Central memory CD8-positive, alpha-beta T cell (primary cell): Measurements from ENCODE around the gene FBXW2.
A peak's percentile ranks its signal among the peaks of the same experiment; 100 is the strongest.
"Not testable (repeated sequence)": the region's sequence is repeated elsewhere in the genome, so short reads cannot be mapped to it uniquely, and the experiment has no call there.

ENCODE experiments used
- ATAC-seq: fragments of 150-1000 bp; cut with Tn5 transposase; replicated peaks from 2 replicates; pipeline ENCODE4 v1.10.0; 2022; ENCODE audit warnings: mild to moderate bottlenecking, moderate FRiP score, moderate number of reproducible peaks; ENCODE audit not compliant: poor library complexity, severe bottlenecking; ENCODE audit errors: extremely low read depth
- DNase-seq, 2 donors: peaks; one replicate each; pipeline ENCODE4 v3.0.0; 2021; ENCODE audit warnings: low spot score in 2 of 2
- H3K27ac Mint-ChIP-seq: one replicate; pipeline ENCODE4 v1.8.0; 2022; ENCODE audit warnings: low read depth, mild to moderate bottlenecking, moderate library complexity, mixed read lengths
- H3K27me3 Mint-ChIP-seq: one replicate; pipeline ENCODE4 v1.8.0; 2022; ENCODE audit warnings: mixed read lengths
- H3K36me3 Mint-ChIP-seq: one replicate; pipeline ENCODE4 v1.8.0; 2022; ENCODE audit warnings: mild to moderate bottlenecking, moderate library complexity, mixed read lengths; ENCODE audit not compliant: insufficient read depth
- H3K4me1 Mint-ChIP-seq: one replicate; pipeline ENCODE4 v1.8.0; 2022; ENCODE audit warnings: mixed read lengths
- H3K4me3 Mint-ChIP-seq: one replicate; pipeline ENCODE4 v1.8.0; 2022; ENCODE audit warnings: mild to moderate bottlenecking, moderate library complexity, mixed read lengths
- H3K9me3 Mint-ChIP-seq: one replicate; pipeline ENCODE4 v1.8.0; 2022; ENCODE audit warnings: mixed read lengths

The FBXW2 gene

DNA sequence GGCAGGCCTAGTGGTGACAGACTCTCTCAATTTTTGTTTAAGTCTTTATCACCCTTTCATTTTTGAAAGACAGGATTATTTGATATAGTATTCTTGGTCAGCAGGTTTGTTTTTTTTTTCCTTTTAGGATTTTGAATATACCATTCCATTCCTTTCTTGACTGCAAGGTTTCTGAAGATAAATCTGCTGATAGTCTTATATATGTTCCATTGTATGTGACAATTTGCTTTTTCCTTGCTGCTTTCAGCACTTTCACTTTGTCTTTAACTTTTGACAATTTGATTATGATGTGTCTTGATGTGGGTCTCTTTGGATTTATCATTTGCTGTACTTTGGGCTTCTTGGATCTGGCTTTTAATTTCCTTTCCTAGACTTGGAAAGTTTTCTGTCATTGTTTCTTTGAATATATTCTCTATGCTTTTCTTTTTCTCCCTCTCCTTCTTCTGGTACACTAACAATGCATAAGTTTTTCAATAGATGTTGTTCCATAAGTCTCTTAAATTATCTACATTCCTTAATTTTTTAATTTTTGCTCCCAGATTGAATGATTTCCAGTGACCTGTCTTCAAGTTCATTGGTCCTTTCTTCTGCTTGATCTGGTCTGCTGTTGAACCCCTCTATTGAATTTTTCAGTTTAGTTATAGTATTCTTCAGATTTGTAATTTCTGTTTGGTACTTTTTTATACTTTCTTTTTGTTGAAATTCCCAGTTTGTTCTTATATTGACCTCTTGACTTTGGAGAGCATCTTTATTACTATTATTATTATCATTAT lies 14.6 kb upstream of the FBXW2 start:
- no peaks in the 10 kb centered on the region for H3K27me3 Mint-ChIP-seq
- no peaks in the 10 kb centered on the region for H3K4me1 Mint-ChIP-seq
- no peak for DNase-seq
- H3K27ac Mint-ChIP-seq, result no peak overlapping the region
- no peak overlapping the region for H3K4me3 Mint-ChIP-seq
- H3K9me3 Mint-ChIP-seq, result peaks cover 18% of the 10 kb centered on the region
- no peaks in the 10 kb centered on the region for H3K36me3 Mint-ChIP-seq
- ATAC-seq, result no peak

DNA sequence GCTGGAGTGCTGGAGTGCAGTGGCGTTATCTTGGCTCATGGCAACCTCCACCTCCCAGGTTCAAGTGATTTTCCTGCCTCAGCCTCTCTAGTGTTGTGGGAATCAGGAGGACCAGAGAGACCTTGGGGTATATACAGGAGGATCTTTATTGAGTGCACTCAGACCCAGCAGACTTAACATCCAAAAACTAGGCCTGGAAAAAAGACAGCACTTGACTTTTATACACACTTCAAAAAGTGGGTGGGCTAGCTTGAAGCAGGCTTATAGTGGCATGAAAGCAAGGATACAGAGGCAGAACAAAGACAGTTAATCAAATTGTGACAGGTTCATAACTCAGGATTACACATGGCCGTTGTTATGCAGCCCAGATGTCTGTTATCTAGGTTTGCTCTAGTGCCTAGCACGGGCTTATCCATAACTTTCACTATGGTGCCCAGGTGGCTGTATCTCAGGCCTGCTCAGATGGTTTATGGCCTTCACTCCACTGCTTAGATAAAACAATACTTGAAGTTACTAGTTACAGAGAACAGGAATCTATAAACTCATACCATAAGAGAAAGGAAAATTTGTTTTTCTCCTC lies 11.7 kb upstream of the FBXW2 start:
- DNase-seq, H3K27me3 Mint-ChIP-seq, H3K4me1 Mint-ChIP-seq, H3K36me3 Mint-ChIP-seq, H3K27ac Mint-ChIP-seq, H3K4me3 Mint-ChIP-seq, ATAC-seq: not testable (repeated sequence)
- H3K9me3 Mint-ChIP-seq, result peaks cover 18% of the 10 kb centered on the region

DNA sequence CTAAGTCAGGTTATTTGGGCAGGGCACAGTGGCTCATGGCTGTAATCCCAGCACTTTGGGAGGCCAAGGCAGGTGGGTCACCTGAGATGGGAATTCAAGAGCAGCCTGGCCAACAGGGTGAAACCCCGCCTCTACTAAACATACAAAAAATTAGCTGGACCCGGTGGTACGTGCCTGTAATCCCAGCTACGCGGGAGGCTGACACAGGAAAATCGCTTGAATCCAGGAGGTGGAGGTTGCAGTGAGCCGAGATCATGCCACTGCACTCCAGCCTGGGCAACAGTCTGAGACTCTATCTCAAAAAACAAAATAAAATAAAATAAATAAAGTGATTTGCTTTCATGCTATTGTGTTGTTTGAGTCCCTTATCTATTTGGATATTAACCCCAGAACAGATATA lies 8.2 kb upstream of the FBXW2 start:
- H3K9me3 Mint-ChIP-seq, result peaks cover 6% of the 10 kb centered on the region
- DNase-seq (no peak), ATAC-seq (no peak)
- no peaks in the 10 kb centered on the region for H3K4me1 Mint-ChIP-seq
- no peaks in the 10 kb centered on the region for H3K36me3 Mint-ChIP-seq
- H3K4me3 Mint-ChIP-seq, result no peak overlapping the region
- no peaks in the 10 kb centered on the region for H3K27me3 Mint-ChIP-seq
- no peak overlapping the region for H3K27ac Mint-ChIP-seq

DNA sequence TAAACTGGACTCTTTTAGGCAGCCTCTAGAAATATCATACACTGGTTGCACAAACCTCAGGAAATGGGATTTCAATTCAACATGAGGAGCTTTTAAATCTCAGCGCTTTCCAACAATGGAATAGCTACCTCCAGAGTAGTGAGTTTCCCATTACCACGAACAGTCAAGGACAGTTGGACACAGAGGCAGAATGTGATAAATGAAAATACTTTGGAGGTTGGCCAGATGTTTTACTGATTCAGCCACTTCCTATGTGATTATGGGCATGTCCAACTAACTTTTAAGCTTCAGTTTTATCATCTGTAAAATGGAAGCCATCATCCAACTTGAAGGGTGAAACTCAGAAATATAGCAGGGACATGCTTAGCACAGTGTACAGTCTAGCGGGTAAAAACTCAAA lies 2.1 kb downstream of the FBXW2 start:
- H3K4me3 Mint-ChIP-seq, result peak overlapping the region; percentile 19
- H3K4me1 Mint-ChIP-seq, result peaks cover 59% of the 10 kb centered on the region
- H3K27me3 Mint-ChIP-seq, result no peaks in the 10 kb centered on the region
- no peak for DNase-seq
- H3K27ac Mint-ChIP-seq, result peak overlapping the region; percentile 74
- H3K9me3 Mint-ChIP-seq, result no peaks in the 10 kb centered on the region
- ATAC-seq, result no peak
- H3K36me3 Mint-ChIP-seq, result peaks cover 44% of the 10 kb centered on the region

DNA sequence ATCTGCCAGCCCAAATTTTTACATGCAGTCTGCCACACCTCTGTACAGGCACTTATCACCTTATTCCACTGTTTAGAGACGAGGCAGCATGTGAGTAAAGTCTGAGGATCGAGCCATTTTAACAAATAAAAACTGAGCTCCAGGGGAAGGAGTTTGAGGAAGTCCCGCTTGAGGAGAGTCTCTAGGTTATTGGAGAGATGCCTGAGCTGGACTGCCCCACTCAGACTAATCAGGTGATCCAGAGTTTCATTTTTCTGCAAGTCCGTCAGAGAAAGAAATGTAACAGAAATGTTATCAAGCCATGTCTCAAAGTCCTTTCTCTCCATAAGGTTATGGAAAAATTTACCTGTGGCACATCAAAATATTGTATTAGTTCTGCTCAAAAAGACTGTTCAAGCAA lies 5.3 kb downstream of the FBXW2 start:
- Mint-ChIP-seq H3K27me3 (no peaks in the 10 kb centered on the region), H3K27ac (peak overlapping the region; percentile 44), H3K4me1 (peaks cover 68% of the 10 kb centered on the region), H3K9me3 (no peaks in the 10 kb centered on the region), H3K4me3 (no peak overlapping the region), H3K36me3 (peaks cover 57% of the 10 kb centered on the region)
- ATAC-seq (no peak), DNase-seq (no peak)

DNA sequence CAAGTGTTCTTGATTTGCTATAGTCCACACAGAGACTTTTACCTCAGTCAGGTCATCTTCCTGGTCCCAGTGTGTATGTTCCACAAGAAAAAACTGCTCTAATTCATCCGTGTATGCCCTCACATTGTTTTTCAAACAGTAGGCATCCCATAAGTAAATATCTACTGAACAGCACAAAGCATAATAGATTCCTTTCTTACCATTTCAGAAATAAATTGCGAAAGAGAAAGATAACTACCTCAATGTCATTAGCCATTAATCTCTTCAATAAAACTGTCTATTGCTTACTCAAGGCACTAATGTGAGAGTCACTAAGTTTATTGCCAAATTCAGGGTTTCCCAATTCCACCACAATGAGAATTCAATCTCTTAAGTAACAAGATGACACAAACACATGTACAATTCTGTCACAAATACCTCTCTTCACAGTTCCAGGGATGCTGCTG lies 9.6 kb downstream of the FBXW2 start:
- no peak for DNase-seq
- Mint-ChIP-seq H3K9me3 (no peaks in the 10 kb centered on the region), H3K36me3 (peaks cover 44% of the 10 kb centered on the region), H3K4me1 (peaks cover 49% of the 10 kb centered on the region), H3K27me3 (no peaks in the 10 kb centered on the region), H3K27ac (peak overlapping the region; percentile 57), H3K4me3 (no peak overlapping the region)
- ATAC-seq, result no peak

DNA sequence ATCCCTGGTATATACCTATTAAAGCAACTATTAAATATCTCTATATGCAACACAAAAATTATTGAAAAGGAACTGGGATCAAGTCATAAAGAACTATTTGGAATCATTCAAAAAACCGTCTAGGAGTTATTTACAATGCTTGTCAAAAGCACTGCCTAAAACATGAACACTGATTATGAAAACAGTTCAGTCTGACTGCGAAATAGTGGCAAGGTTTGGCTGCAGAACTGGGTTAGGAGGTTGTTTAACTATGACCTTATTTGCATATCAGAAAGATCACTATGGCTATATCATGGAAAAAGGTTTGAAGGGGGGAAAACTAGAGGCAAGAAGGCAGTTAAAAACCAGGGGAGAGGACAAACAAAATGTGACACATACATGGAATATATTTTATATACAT lies 12.0 kb downstream of the FBXW2 start:
- H3K36me3 Mint-ChIP-seq, result peaks cover 43% of the 10 kb centered on the region
- H3K27ac Mint-ChIP-seq, result peak overlapping the region; percentile 13
- ATAC-seq (no peak), DNase-seq (no peak)
- peaks cover 31% of the 10 kb centered on the region for H3K4me1 Mint-ChIP-seq
- no peak overlapping the region for H3K4me3 Mint-ChIP-seq
- no peaks in the 10 kb centered on the region for H3K27me3 Mint-ChIP-seq
- H3K9me3 Mint-ChIP-seq, result no peaks in the 10 kb centered on the region

DNA sequence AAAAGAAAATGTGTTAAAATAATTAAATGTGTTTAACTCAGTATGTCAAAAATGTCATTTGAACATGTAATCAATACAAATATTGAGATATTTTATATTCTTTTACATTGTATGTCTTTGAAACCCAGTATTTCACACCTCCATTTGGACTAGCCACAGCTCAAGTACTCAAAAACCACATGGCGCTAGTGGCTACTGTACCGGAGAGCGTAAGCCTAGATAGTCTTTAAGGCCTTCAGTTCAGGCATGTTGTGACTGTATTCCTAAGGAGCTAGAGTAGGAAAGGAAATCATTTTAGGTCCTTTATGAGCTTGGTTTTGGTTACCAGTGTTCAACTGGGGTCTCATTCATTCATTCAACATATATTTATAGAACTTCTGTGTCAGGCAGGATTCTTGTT lies 12.8 kb downstream of the FBXW2 start:
- Mint-ChIP-seq H3K4me1 (peaks cover 26% of the 10 kb centered on the region), H3K4me3 (no peak overlapping the region), H3K36me3 (peaks cover 44% of the 10 kb centered on the region), H3K27ac (no peak overlapping the region), H3K27me3 (no peaks in the 10 kb centered on the region), H3K9me3 (no peaks in the 10 kb centered on the region)
- no peak for ATAC-seq
- DNase-seq, result no peak

DNA sequence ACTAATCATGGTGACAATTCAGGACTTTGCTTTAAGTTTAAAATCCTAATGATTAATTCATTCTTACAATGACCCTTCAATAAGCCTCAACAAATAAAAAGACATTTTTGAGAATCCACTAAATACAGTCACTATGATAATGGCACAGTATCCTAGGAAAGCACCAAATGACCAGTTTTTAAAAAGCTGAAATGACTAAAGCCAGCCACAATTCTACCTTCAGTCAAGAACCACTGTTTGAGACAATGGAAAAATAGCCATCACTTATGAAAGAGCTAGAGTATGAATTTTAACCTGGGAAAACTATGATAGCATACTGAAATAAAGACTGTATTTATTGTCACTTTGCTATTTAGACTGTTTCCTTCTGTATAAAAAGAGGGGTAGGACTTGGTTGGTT lies 14.0 kb downstream of the FBXW2 start:
- Mint-ChIP-seq H3K27ac (no peak overlapping the region), H3K27me3 (no peaks in the 10 kb centered on the region), H3K9me3 (no peaks in the 10 kb centered on the region), H3K4me3 (no peak overlapping the region), H3K4me1 (peaks cover 20% of the 10 kb centered on the region), H3K36me3 (peaks cover 45% of the 10 kb centered on the region)
- ATAC-seq (no peak), DNase-seq (no peak)

DNA sequence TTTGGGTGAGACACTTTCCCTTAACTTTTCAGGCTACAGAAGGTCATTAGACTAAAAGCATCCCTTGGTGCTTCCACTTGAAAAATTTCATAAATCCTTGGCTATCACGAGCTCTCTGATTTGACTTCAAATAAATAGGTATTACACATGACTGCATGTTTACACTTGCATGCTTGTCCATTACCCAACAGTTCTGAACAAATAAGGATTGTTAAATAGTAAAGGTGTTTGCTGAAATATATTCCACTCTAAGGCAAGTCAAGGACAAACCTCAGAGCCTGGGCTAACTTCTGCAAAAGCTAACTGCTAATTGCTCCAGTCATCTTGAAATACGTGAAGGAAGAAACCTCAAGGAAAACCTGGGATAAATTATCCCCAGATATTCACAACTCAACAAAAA lies 14.5 kb downstream of the FBXW2 start:
- no peak overlapping the region for H3K4me3 Mint-ChIP-seq

DNA sequence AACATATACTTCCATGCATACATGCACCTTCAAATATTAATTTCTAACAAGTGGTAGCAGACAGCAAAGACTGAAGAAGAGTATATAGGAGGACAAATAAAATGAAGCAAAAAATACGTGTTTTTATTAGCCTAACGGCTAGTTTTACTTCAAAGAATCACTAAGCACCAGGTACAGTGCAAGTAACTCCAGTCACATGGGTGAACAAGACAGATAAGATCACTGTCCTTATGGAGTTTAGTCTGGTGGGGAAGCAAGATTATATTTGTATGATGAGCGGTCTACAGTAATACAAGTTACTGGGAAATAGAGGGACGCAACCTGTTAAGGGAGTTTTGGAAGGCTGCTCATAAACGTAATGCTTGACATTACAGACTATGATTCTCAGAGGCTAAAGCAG lies 16.0 kb downstream of the FBXW2 start:
- no peak overlapping the region for H3K4me3 Mint-ChIP-seq
- DNase-seq (no peak), ATAC-seq (no peak)
- H3K27ac Mint-ChIP-seq, result no peak overlapping the region
- no peaks in the 10 kb centered on the region for H3K9me3 Mint-ChIP-seq
- H3K27me3 Mint-ChIP-seq, result no peaks in the 10 kb centered on the region
- peaks cover 17% of the 10 kb centered on the region for H3K4me1 Mint-ChIP-seq
- H3K36me3 Mint-ChIP-seq, result peaks cover 41% of the 10 kb centered on the region

More for the DNA sequence above, 14.5 kb downstream of the FBXW2 start:
- Mint-ChIP-seq H3K27me3 (no peaks in the 10 kb centered on the region), H3K36me3 (peaks cover 42% of the 10 kb centered on the region), H3K4me1 (peaks cover 16% of the 10 kb centered on the region), H3K27ac (no peak overlapping the region), H3K9me3 (no peaks in the 10 kb centered on the region)
- DNase-seq (no peak), ATAC-seq (no peak)

DNA sequence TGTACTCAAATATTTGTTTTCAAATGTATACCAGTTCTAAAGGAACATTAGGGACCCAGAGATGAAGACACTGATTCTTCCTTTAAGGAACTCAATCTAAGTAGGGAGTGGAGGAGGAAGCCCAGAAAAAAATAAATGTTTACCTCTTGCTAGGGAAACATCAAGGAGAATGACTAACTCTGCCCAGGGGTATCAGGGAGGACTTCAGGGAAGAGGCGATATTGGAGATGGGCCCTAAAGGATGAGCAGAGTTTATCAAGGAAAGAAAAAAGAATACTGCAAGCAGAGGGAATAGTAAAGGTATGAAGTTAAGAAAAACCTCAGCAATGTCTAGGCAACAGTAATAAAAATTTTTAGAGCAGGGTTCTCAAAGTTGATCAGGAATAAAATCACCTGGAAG lies 16.4 kb downstream of the FBXW2 start:
- ATAC-seq, result no peak
- no peak for DNase-seq

DNA sequence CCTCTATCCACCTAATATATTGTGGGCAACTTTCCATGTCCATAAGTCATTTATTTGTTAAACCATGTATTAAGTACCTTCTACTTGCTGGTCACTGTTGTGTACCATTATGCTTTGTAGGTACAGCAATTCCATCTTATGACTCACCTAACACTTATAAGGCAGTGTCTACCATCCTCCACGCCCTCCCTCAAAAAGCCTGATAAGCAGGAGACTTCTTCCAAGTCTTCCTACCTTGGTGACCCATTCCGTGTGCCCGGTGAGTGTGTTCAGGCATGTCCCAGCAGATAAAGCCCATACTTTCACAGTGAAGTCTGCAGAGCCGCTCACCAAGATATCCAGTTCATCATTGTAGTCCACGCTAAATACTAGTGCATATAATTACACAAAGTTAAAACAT lies 17.4 kb downstream of the FBXW2 start:
- DNase-seq (no peak), ATAC-seq (no peak)
- Mint-ChIP-seq H3K9me3 (no peaks in the 10 kb centered on the region), H3K27me3 (no peaks in the 10 kb centered on the region), H3K4me1 (peaks cover 11% of the 10 kb centered on the region), H3K4me3 (no peak overlapping the region), H3K27ac (no peak overlapping the region), H3K36me3 (peaks cover 50% of the 10 kb centered on the region)

More for the DNA sequence above, 16.4 kb downstream of the FBXW2 start:
- Mint-ChIP-seq H3K9me3 (no peaks in the 10 kb centered on the region), H3K36me3 (peaks cover 42% of the 10 kb centered on the region), H3K27ac (peak overlapping the region; percentile 5), H3K4me1 (peaks cover 17% of the 10 kb centered on the region), H3K4me3 (no peak overlapping the region), H3K27me3 (no peaks in the 10 kb centered on the region)
